Spleen (tissue), 7 donors: ENCODE results near the gene SMIM21.

Experiments used
- POLR2A ChIP-seq, 3 donors: fragments of 450-650 bp; IDR thresholded peaks; one replicate each; pipeline ENCODE4 v1.5.1; 2017; ENCODE audit warnings: antibody characterized with exemption in 3 of 3, mild to moderate bottlenecking in 1 of 3
- POLR2AphosphoS5 ChIP-seq, 3 donors: sonication (generic); formaldehyde crosslinking; IDR thresholded peaks; one replicate each; pipeline ENCODE4 v1.5.1; 2017; ENCODE audit warnings: antibody characterized with exemption in 3 of 3
- TF ChIP-seq, protein P1 (sequence below), 11 experiments: fragments of 200-600 bp in 7 of 11; fragments of 450-650 bp in 4 of 11; sonication (generic) in 4 of 11; IDR thresholded peaks in 8 of 11; conservative IDR thresholded peaks in 3 of 11; 1 replicate in 7 of 11; 2 replicates in 4 of 11; pipeline versions ENCODE4 v1.4.0 to v1.8.0; 2016 to 2021; ENCODE audit warnings: antibody characterized with exemption in 11 of 11, inconsistent platforms in 4 of 11, mild to moderate bottlenecking in 1 of 11
- donor health status: DM: no; HTN: no; CAD: no; lungs with moderate emphysema.
- donor health status: DM: no; HTN: no; CAD: no.
- donor health status: DM: no; HTN: no; CAD: no.

DNA sequence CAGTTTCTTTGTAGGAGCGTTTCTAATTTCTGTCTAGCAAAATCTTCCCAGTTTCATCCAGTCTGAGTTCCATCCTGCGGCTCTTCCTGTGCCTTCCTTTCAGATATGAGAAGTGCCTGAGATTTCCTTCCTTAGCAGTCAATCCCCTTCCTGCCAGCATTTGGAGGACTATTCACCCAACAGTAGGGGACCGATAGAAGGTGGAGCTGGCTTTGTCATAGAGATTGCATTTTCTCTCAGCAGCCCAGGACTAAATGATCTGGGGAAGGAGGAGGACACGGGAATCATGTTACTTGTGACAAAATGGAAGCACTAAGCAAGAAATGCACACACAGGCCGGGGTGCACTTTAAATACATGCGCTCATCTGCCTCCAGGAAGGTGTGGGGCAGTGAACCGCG lies 5.6 kb upstream of the SMIM21 start:
- TF ChIP-seq, protein P1, sequence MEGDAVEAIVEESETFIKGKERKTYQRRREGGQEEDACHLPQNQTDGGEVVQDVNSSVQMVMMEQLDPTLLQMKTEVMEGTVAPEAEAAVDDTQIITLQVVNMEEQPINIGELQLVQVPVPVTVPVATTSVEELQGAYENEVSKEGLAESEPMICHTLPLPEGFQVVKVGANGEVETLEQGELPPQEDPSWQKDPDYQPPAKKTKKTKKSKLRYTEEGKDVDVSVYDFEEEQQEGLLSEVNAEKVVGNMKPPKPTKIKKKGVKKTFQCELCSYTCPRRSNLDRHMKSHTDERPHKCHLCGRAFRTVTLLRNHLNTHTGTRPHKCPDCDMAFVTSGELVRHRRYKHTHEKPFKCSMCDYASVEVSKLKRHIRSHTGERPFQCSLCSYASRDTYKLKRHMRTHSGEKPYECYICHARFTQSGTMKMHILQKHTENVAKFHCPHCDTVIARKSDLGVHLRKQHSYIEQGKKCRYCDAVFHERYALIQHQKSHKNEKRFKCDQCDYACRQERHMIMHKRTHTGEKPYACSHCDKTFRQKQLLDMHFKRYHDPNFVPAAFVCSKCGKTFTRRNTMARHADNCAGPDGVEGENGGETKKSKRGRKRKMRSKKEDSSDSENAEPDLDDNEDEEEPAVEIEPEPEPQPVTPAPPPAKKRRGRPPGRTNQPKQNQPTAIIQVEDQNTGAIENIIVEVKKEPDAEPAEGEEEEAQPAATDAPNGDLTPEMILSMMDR (IDR thresholded peaks at IDR 0.05 in 8 of 11, conservative IDR thresholded peaks at IDR 0.05 in 3 of 11), result no peak
- TF ChIP-seq POLR2A (IDR thresholded peaks at IDR 0.05) (no peak), POLR2AphosphoS5 (IDR thresholded peaks at IDR 0.05) (no peak)
